ENCODE measurements around the gene THRB. TPM values are rescaled to one million over a fixed set of nuclear protein-coding genes. Genes with fewer than 3 reads are reported as not detected.

THRB gene
- total RNA-seq, 2 experiments from 2014 or later: not detected

GRCh38 chr3:24286405-24286804 lies 208.2 kb downstream of the THRB start:
- ChIA-PET CTCF (interaction anchor here (1.2 kb wide), 1 partner anchor 100 kb away, joined by 3 read pairs; no protein-coding TSS in a partner anchor), POLR2A (no interaction called here)
- no peak for DNase-seq
- H3K4me3 Mint-ChIP-seq: no peak overlapping the region
- H3K27ac Mint-ChIP-seq: no peak overlapping the region
- peaks cover 5% of the 10 kb centered on the region for H3K9me3 Mint-ChIP-seq
- no peaks in the 10 kb centered on the region for H3K36me3 Mint-ChIP-seq
- no peaks in the 10 kb centered on the region for H3K27me3 Mint-ChIP-seq
- intact Hi-C loops (cut with micrococcal nuclease): no loop called here
- H3K4me1 Mint-ChIP-seq (ENCODE audit: low read depth): no peaks in the 10 kb centered on the region

- POLR2A ChIA-PET: no interaction called here
- no peak for DNase-seq
- Mint-ChIP-seq H3K27me3 (peaks cover 2% of the 10 kb centered on the region), H3K36me3 (no peaks in the 10 kb centered on the region), H3K9me3 (no peaks in the 10 kb centered on the region), H3K4me1 (ENCODE audit: low read depth) (no peaks in the 10 kb centered on the region), H3K27ac (no peak overlapping the region), H3K4me3 (no peak overlapping the region)
- CTCF ChIA-PET: no interaction called here
- intact Hi-C loops (cut with micrococcal nuclease): no loop called here
Observed at GRCh38 chr3:24278543-24278942, 216.1 kb downstream of the THRB start.

GRCh38 chr3:24273491-24273890 lies 221.2 kb downstream of the THRB start:
- POLR2A ChIA-PET: no interaction called here
- no peak overlapping the region for H3K4me3 Mint-ChIP-seq
- DNase-seq: no peak
- CTCF ChIA-PET: no interaction called here
- intact Hi-C loops (cut with micrococcal nuclease): no loop called here
- no peaks in the 10 kb centered on the region for H3K9me3 Mint-ChIP-seq
- H3K27me3 Mint-ChIP-seq: no peaks in the 10 kb centered on the region
- no peak overlapping the region for H3K27ac Mint-ChIP-seq
- no peaks in the 10 kb centered on the region for H3K36me3 Mint-ChIP-seq
- H3K4me1 Mint-ChIP-seq (ENCODE audit: low read depth): no peaks in the 10 kb centered on the region

GRCh38 chr3:24272875-24273274 lies 221.8 kb downstream of the THRB start:
- ChIA-PET CTCF (no interaction called here), POLR2A (no interaction called here)
- no peak overlapping the region for H3K27ac Mint-ChIP-seq
- intact Hi-C loops (cut with micrococcal nuclease): no loop called here
- no peak for DNase-seq
- H3K27me3 Mint-ChIP-seq: no peaks in the 10 kb centered on the region
- H3K9me3 Mint-ChIP-seq: no peaks in the 10 kb centered on the region
- H3K4me1 Mint-ChIP-seq (ENCODE audit: low read depth): no peaks in the 10 kb centered on the region
- H3K36me3 Mint-ChIP-seq: no peaks in the 10 kb centered on the region
- H3K4me3 Mint-ChIP-seq: no peak overlapping the region

- intact Hi-C loops (cut with micrococcal nuclease): no loop called here
- H3K36me3 Mint-ChIP-seq: no peaks in the 10 kb centered on the region
- H3K4me1 Mint-ChIP-seq (ENCODE audit: low read depth): no peaks in the 10 kb centered on the region
- ChIA-PET CTCF (no interaction called here), POLR2A (no interaction called here)
- H3K27me3 Mint-ChIP-seq: no peaks in the 10 kb centered on the region
- H3K27ac Mint-ChIP-seq: no peak overlapping the region
- DNase-seq: no peak
- H3K4me3 Mint-ChIP-seq: no peak overlapping the region
- no peaks in the 10 kb centered on the region for H3K9me3 Mint-ChIP-seq
Observed at GRCh38 chr3:24272408-24272807, 222.2 kb downstream of the THRB start.

GRCh38 chr3:24271228-24271627 lies 223.4 kb downstream of the THRB start:
- intact Hi-C loops (cut with micrococcal nuclease): no loop called here
- H3K27ac Mint-ChIP-seq: no peak overlapping the region
- H3K36me3 Mint-ChIP-seq: no peaks in the 10 kb centered on the region
- H3K9me3 Mint-ChIP-seq: no peaks in the 10 kb centered on the region
- H3K27me3 Mint-ChIP-seq: no peaks in the 10 kb centered on the region
- ChIA-PET POLR2A (no interaction called here), CTCF (no interaction called here)
- H3K4me1 Mint-ChIP-seq (ENCODE audit: low read depth): no peaks in the 10 kb centered on the region
- H3K4me3 Mint-ChIP-seq: no peak overlapping the region
- no peak for DNase-seq

GRCh38 chr3:24270744-24271143 lies 223.9 kb downstream of the THRB start:
- H3K4me3 Mint-ChIP-seq: no peak overlapping the region
- ChIA-PET CTCF (no interaction called here), POLR2A (no interaction called here)
- no peaks in the 10 kb centered on the region for H3K27me3 Mint-ChIP-seq
- no peak overlapping the region for H3K27ac Mint-ChIP-seq
- H3K9me3 Mint-ChIP-seq: no peaks in the 10 kb centered on the region
- intact Hi-C loops (cut with micrococcal nuclease): no loop called here
- no peak for DNase-seq
- H3K4me1 Mint-ChIP-seq (ENCODE audit: low read depth): no peaks in the 10 kb centered on the region
- H3K36me3 Mint-ChIP-seq: no peaks in the 10 kb centered on the region

- Mint-ChIP-seq H3K27ac (no peak overlapping the region), H3K27me3 (no peaks in the 10 kb centered on the region), H3K9me3 (no peaks in the 10 kb centered on the region), H3K4me1 (ENCODE audit: low read depth) (no peaks in the 10 kb centered on the region), H3K36me3 (no peaks in the 10 kb centered on the region), H3K4me3 (no peak overlapping the region)
- POLR2A ChIA-PET: no interaction called here
- CTCF ChIA-PET: no interaction called here
- intact Hi-C loops (cut with micrococcal nuclease): no loop called here
- no peak for DNase-seq
Observed at GRCh38 chr3:24270204-24270691, 224.4 kb downstream of the THRB start.

GRCh38 chr3:24264748-24265158 lies 229.9 kb downstream of the THRB start:
- DNase-seq: no peak
- no peaks in the 10 kb centered on the region for H3K9me3 Mint-ChIP-seq
- ChIA-PET POLR2A (no interaction called here), CTCF (interaction anchor here (0.6 to 0.9 kb wide), 5 partner anchors 23 to 249 kb away, joined by 3 to 5 read pairs (median 4); no protein-coding TSS in a partner anchor)
- no peaks in the 10 kb centered on the region for H3K4me1 Mint-ChIP-seq (ENCODE audit: low read depth)
- H3K27me3 Mint-ChIP-seq: peaks cover 5% of the 10 kb centered on the region
- no peak overlapping the region for H3K27ac Mint-ChIP-seq
- intact Hi-C loops (cut with micrococcal nuclease): loop anchor here (2.0 kb wide), 1 partner anchor 420 kb away; no protein-coding TSS in a partner anchor
- no peaks in the 10 kb centered on the region for H3K36me3 Mint-ChIP-seq
- no peak overlapping the region for H3K4me3 Mint-ChIP-seq

GRCh38 chr3:24264011-24264410 lies 230.6 kb downstream of the THRB start:
- intact Hi-C loops (cut with micrococcal nuclease): loop anchor here (2.0 kb wide), 1 partner anchor 421 kb away; no protein-coding TSS in a partner anchor
- ChIA-PET CTCF (interaction anchor here (0.7 to 1.3 kb wide), 3 partner anchors 164 to 415 kb away, joined by 3 to 5 read pairs (median 4); no protein-coding TSS in a partner anchor), POLR2A (no interaction called here)
- no peak overlapping the region for H3K4me3 Mint-ChIP-seq
- peaks cover 5% of the 10 kb centered on the region for H3K27me3 Mint-ChIP-seq
- H3K36me3 Mint-ChIP-seq: no peaks in the 10 kb centered on the region
- DNase-seq: no peak
- H3K27ac Mint-ChIP-seq: no peak overlapping the region
- no peaks in the 10 kb centered on the region for H3K9me3 Mint-ChIP-seq
- H3K4me1 Mint-ChIP-seq (ENCODE audit: low read depth): no peaks in the 10 kb centered on the region

GRCh38 chr3:24263069-24263668 lies 231.5 kb downstream of the THRB start:
- no peak overlapping the region for H3K27ac Mint-ChIP-seq
- POLR2A ChIA-PET: no interaction called here
- H3K9me3 Mint-ChIP-seq: no peaks in the 10 kb centered on the region
- CTCF ChIA-PET: interaction anchor here (1.3 kb wide), 1 partner anchor 264 kb away, joined by 4 read pairs; no protein-coding TSS in a partner anchor
- no peaks in the 10 kb centered on the region for H3K4me1 Mint-ChIP-seq (ENCODE audit: low read depth)
- no peaks in the 10 kb centered on the region for H3K36me3 Mint-ChIP-seq
- no peak for DNase-seq
- intact Hi-C loops (cut with micrococcal nuclease): no loop called here
- H3K4me3 Mint-ChIP-seq: no peak overlapping the region
- peaks cover 5% of the 10 kb centered on the region for H3K27me3 Mint-ChIP-seq

GRCh38 chr3:24261521-24261920 lies 233.1 kb downstream of the THRB start:
- Mint-ChIP-seq H3K36me3 (no peaks in the 10 kb centered on the region), H3K9me3 (no peaks in the 10 kb centered on the region), H3K4me3 (no peak overlapping the region), H3K4me1 (ENCODE audit: low read depth) (no peaks in the 10 kb centered on the region), H3K27ac (no peak overlapping the region), H3K27me3 (peaks cover 5% of the 10 kb centered on the region)
- ChIA-PET CTCF (no interaction called here), POLR2A (no interaction called here)
- intact Hi-C loops (cut with micrococcal nuclease): no loop called here
- DNase-seq: no peak

- DNase-seq: no peak
- POLR2A ChIA-PET: no interaction called here
- Mint-ChIP-seq H3K4me3 (no peak overlapping the region), H3K27ac (no peak overlapping the region), H3K27me3 (peaks cover 5% of the 10 kb centered on the region), H3K36me3 (no peaks in the 10 kb centered on the region), H3K4me1 (ENCODE audit: low read depth) (no peaks in the 10 kb centered on the region), H3K9me3 (no peaks in the 10 kb centered on the region)
- intact Hi-C loops (cut with micrococcal nuclease): no loop called here
- CTCF ChIA-PET: interaction anchor here (0.6 to 0.9 kb wide), 2 partner anchors 74 to 224 kb away, joined by 3 read pairs; no protein-coding TSS in a partner anchor
Observed at GRCh38 chr3:24259901-24260512, 234.6 kb downstream of the THRB start.
